Activated effector memory CD4-positive, alpha-beta T cell treated with Interleukin-2 at 50 U/mL for 16 hours (primary cell): ENCODE results near the gene LDLRAD3.

Experiments used
- DNase-seq: peaks from one replicate; pipeline ENCODE4 v3.0.0-alpha.2; 2020

LDLRAD3 gene

DNA sequence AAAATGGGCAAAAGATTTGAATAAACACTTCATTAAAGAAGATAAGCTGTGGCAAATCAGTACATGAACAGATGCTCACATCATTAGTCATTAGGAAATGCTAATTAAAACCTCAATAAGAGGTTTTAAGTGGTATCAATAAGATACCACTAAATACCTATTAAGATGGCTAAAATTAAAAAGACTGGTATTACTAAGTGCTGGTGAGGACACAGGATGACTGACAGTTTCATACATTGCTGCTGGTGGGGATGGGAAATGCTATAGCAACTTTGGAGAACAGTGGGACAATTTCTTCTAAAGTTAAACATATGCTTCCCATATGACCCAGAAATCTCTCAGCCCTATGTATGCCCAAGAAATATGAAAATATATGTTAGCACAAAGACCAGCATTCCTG, 276.1 kb downstream of the LDLRAD3 start:
- DNase-seq = no peak

DNA sequence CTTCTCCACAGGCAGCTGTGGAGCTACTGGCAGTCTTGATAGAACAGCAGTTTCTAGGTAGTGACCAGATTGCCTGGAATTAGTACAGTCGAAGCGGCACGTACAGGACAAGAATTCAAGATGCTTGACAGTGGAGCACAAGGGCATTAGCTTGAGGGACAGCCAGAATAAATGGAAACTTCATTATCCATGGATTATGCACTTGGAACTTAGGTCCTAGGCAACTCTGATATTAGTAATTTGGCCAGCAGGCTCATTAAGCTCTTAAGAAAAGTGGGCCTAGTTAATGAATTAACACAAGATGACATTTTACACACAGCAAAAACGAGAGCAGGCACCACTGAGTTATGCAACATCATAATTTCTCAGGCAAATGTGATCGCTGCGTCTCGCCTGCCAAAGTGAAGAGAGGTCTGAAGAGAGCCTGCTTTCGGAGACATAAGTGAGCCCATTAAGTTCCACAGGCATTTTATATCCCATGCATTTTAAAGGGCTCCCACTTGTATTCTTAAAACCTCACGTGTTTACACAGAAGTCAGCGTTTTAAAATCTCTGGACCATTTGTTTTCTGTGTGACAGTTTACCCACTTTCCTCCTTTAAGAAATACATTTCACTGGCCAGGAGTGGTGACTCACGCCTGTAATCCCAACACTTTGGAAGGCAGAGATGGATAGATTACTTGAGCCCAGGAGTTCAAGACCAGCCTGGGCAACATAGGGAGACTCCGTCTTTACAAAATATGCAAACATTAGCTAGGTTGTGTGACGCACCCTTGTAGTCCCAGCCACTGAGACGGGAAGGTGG, 279.2 kb downstream of the LDLRAD3 start:
- DNase-seq = no peak

DNA sequence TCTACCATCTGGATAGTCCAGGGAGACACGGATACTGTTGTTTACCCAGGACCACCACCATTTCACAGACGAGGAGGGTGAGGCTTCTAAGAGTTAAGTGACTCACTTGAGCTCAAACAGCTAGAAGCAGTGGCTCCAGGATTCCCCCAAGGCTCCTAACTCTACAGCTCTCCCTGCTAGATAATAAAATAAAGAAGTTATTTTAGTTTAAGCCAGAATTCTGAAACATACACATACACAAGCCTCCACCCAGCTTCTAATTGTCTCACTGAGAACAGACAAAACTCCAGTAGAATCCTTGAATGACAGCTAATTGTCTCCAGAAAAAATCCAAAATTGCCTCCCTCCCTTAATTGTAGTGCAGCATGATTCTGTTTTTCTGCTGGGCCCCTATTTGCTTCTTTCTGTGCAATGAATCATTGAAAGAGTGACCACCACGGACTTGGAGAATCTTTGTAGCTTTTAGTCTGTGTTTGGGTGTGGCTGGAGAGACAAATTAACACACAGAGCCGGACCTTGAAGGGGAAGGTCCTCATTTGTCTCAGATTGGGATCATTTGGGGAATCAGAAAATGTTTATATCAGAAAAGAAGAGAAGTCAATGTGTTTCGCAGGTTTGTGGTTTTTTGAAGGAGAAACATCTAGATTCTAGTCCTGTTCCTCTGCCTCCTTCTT, 280.5 kb downstream of the LDLRAD3 start:
- no peak for DNase-seq

DNA sequence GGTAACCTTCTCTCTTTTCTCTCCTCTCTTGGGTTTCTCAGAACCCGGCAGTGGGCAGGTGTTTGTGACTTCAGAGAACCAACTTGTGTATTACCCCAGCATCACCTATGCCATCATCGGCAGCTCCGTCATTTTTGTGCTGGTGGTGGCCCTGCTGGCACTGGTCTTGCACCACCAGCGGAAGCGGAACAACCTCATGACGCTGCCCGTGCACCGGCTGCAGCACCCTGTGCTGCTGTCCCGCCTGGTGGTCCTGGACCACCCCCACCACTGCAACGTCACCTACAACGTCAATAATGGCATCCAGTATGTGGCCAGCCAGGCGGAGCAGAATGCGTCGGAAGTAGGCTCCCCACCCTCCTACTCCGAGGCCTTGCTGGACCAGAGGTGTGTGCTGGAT, 283.2 kb downstream of the LDLRAD3 start:
- no peak for DNase-seq

DNA sequence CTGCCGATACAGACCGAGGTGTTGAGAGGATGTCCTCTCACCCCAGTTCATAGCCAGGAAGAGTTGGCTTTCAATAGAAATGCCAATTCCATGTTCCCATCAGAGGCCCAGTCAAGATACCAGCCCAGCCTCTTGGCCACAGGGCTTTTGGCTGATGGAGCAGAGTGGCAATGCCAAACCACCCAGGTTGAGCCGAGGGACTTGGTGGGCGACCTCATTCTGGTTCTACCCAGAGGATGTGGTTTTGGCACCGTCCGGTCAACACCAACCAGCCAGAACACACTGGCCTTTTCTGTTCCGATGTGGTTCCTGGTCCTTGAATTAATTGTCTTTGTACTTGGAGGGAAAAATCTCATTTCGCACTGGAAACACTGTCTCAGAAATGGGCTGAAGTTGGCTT, 284.8 kb downstream of the LDLRAD3 start:
- DNase-seq = no peak

DNA sequence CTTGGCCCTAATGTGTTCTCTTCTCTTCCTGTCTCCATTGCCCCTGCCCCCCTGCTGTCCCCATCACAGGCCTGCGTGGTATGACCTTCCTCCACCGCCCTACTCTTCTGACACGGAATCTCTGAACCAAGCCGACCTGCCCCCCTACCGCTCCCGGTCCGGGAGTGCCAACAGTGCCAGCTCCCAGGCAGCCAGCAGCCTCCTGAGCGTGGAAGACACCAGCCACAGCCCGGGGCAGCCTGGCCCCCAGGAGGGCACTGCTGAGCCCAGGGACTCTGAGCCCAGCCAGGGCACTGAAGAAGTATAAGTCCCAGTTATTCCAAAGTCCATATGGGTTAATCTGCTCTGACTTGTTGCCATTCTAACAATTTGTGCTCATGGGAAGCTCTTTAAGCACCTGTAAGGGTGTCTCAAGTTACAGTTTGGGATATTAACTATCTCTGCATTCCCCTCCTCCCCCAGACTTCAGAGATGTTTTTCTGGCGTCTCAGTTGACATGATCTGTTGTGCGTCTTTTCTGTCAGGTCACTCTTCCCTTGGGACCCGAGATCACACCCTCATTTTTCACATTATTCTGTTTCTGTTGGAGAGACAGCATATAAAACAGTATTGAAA, 285.3 kb downstream of the LDLRAD3 start:
- no peak for DNase-seq

DNA sequence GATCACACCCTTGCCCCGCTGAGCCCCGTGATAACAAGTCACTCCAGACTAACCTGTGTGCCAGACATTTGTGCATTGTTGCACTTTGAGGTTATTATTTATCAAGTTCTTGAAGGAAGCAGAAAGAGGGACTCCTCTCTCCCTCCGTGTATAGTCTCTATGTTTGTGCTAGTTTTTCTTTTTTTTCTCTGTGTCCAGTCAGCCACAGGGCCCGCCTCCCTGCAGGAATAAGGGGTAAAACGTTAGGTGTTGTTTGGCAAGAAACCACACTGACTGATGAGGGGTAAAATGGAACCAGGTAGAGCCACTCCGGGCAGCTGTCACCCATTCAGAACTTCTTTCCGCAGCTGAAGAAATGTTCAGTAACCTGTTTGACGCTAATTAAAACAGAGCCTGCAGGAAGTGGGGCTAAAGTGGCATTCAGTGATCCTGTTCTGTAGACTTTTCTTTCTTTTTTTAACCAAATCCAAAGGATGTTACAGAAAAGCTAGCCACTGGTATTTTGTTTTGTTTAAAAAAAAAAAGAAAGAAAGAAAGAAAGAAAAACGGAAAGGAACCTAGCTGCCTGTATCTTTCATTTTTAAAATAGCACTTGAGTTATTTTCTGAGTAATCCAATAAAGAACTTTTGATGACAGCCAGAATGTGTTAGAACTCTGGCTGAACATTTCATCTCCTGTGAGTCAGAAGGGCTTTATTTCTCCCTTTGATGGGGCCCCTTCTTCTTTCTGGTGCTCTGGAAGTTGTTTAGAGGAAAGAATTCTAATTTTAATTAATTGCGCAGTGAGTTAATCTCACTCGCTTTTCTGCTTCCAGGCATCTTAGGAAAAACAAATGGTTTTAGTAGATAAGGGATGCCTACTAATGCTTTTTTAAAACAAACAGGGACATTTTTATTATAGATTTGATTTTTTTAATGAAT, 287.2 kb downstream of the LDLRAD3 start:
- no peak for DNase-seq

DNA sequence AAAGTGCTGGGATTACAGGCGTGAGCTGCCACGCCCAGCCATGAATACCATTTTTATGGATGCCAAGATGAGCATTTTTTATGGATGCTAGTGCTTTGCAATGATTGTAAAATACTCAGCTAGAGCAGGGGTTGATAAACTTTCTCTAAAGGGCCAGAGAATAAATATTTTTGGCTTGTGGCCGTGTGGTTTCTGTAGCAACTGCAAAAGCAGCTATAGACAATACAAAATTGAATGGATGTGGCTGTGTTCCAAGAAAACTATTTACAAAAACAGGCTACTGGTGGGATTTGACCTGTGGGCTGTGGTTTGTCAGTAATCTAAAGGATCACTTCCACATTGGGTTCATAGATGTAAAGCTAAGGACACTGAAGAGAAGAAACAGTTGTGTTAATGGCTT, 289.3 kb downstream of the LDLRAD3 start:
- DNase-seq = no peak

DNA sequence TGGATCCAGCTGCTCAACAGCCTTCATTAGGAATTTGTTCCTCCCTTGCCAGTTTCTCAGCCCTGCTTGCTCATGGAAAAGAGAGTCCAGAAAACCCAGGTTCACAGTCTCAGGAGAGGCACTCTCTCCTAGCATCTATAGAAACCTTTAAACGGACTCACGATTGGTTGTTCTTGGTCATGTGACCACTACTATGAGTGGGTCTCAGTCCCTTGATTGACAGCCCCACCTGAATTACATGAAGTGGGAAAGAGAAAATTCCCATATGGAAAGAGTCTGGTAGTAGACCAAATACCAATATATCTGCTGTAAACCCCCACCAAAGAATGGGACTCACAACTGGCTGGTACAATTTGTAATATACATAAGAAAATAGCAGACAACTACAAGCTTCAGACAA, 291.0 kb downstream of the LDLRAD3 start:
- no peak for DNase-seq

DNA sequence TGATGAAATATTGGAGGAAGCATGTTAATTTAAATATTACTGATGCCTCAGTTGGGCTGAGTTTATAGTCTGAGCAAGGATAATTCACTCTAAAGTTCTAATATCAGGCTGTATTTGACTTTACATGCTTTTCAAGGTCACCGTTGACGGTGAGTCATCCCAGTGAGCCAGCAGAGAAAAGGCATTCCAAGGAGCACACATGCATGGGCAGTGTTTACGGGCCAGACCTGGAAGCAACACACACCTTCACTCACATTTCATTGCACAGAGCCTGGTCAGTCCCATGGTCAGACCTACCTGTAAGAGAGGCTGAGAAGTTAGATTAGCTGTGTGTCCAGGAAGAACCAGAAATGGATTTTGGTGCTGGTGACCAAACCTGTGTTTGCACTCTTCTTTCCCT, 291.9 kb downstream of the LDLRAD3 start:
- no peak for DNase-seq

DNA sequence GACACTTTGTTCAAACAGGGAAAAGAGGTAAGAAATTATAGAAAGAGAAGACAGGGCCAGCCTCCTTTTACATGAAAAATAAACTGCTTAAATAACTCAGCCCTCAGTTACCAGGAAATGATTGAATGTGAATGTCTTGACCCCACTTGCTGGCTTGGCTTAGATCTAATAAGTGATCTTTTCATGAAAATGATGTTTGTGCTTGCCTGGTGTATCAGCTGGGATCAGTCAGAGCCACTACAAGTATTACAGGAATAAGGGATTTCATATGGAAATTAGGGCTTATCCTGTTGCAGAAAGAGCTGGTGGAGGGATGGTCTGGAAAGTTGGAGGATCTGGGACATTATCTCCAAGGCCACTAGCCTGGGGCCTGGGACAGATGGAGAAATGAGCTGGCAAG, 293.5 kb downstream of the LDLRAD3 start:
- DNase-seq = no peak

DNA sequence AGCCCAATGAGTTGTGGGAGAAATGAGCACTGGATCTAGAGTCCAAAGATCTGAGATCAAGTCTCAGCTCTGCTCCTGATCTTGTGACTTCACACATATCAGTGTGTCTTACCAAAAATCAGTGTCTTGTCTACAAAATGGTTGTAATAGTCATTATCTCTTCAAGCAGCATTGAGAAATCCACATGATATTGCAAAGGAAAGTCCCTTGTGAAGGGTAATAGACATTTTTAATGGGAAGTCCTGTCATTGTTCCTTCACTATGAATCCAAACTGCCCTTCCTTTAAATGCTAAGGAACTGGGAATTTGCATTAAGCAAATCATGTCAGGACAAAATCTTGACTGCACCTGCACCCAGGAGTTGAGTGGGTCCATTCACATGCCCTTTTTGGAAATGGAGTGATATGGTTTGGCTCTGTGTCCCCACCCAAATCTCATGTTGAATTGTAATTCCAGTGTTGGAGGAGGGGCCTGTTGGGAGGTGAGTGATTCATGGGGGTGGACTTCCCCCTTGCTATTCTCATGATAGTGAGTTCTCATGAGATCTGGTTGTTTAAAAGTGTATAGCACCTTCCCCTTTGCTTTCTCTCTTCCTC, 294.3 kb downstream of the LDLRAD3 start:
- no peak for DNase-seq

DNA sequence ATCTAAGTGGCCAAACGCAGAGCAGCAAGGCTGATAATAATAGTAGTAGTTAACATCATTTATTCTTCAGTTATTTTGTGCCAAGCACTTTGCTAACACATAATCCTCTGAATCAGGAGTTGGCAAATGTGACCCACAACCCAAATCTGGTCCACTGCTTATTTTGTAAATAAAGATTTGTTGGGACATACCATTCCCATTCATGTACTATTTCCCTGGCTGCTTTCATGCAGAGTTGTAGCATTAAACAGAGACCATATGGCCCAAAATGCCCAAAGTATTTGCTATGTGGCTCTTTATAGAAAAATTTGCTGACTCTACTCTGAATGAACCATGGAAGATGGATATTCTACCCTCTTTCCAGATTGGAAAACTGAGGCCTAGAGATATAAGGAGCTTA, 295.0 kb downstream of the LDLRAD3 start:
- DNase-seq = no peak

DNA sequence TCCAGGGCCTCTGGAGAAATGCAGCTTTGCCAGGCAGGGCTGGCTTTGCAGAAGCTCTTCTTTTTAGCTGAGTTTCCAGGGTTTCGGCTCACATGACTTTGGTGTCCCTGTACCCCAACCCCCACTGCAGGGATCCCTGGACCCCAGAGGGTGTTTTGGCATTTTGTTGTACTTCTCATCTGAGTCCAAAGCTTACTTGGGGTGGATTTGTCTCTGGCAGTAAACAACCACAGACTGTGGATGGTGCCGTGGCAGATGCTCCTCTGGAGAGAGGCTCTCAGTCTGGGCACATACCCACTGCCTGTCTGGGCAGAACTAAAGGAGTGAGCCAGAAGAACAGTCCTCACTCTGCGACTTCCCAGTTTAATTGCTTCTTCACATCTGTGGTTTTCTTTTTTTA, 295.8 kb downstream of the LDLRAD3 start:
- no peak for DNase-seq

DNA sequence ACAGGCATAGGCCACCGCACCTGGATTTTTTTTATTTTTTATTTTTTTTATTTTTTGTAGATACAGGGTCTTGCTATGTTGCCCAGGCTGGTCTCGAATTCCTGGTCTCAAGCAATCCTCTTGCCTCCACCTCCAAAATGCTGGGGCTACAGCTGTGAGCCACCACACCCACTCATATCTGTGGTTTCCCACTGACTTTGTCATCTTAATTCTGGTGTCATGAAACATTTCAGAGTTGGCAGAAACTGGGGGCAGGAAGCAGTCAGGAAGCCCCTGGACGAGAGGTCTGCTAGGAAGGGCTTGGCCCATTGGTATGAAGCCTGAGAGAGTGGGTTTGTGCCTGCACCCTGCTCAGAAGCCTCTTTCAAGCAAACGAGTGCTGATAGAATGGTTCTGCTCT, 296.3 kb downstream of the LDLRAD3 start:
- DNase-seq = no peak

DNA sequence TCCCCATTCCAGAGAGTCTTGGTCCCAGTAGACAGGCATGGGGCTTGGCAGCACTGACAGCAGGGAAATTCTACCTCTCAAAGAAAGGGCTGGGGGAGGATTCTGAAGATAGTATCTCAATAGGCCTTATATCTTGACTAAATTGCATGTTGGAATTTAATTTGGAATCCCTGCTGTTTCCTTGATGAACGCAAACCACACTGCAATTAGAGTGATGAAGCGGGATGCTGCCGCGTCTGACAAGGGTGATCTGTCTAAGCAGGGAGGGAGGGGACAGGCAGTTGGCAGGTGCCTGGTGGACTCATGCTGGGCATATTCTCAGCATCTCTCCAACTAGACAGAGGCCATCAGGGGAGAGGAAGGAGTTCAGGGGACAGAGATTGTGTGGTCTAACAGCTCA, 296.9 kb downstream of the LDLRAD3 start:
- DNase-seq = no peak

DNA sequence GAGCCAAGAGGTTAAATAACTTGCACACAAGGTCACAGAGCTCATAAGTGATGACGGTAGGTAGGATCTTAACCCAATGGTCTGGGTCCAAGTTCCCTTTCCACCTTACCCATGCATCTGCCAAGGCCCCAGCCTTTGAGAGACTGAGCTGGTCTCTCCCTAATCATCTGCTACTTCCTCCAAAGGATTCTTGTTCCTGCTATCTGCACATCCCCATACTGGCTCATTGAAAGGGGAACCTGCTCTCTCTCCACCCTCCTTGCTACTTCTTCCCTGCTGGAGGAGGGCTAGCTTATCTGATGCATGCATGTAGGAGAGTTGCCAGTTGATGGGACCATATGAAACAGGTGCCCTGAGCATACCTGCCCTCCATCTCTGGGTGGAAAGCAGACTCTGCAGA, 297.6 kb downstream of the LDLRAD3 start:
- no peak for DNase-seq

DNA sequence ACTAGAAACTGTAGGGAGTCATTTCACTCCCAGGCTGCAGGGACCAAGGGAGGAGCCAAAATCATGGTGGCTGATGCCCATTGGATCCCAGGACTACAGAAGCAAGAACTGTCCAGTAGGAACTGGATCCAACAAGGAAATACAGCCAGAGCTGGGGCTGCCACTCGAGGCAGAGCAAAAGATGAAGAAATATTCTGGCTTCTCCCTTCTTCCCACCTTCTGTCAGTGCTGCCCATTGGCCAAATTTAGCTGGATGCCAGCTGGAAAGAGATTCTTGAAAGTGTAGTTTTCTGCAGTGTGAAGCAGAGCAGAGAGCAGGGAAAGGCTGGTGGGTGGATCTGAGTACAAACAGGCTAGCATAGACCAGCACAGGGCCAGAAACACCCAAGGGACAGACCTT, 299.8 kb downstream of the LDLRAD3 start:
- no peak for DNase-seq

DNA sequence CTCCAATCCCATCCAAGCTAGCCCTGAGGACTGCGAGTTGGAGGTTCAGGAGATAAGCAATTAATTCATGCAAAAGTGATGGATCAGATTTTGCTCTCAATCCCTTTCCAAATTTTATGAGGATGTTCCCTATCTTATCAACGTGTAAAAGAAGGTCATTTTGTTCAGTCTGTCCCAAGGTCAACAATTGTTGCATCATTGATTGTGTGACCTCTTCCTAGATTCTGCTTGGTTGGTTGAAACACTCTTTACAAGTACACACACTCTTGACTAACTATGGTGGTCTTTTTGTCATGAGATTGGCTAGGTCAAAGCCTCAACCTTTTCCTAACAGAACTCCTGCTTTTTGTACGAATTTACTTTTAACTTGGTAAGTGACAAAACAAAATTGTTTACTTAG, 303.6 kb downstream of the LDLRAD3 start:
- DNase-seq = no peak

DNA sequence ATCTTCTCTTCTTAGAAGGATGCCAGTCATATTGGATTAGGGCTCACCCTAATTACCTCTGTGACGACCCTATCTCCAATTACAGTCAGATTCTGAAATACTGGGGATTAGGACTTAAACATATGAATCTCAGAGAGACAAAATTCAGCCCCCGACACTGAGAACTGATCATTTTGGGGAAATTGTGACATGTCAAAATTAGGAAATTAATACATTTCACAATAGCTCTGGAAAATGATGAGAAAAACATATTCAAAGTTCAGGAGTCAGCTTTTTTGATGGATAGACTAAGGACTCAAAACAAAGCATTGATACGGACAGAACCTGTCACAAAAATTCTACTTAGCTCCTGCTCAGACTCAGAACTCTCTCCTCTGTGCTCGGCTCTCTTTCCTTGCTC, 304.6 kb downstream of the LDLRAD3 start:
- DNase-seq = no peak

DNA sequence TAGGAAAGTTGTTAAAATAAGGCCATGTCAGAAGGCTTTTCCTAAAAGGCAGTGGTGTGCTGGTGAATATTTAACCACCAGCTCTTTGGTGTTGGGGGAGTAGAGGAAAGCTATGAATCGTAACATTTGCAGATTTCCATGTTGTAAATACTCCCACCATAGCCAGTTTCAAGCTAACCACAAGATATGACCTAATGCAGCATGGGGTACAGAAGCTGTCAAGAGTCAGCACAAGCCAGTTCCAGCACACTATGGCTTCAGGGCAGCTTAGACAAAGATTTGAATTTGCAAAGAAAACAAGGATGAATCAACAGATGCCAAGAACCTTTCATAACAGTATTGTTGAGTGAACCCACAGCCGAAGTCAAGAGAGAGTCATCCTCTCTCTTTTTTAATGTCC, 305.4 kb downstream of the LDLRAD3 start:
- no peak for DNase-seq

DNA sequence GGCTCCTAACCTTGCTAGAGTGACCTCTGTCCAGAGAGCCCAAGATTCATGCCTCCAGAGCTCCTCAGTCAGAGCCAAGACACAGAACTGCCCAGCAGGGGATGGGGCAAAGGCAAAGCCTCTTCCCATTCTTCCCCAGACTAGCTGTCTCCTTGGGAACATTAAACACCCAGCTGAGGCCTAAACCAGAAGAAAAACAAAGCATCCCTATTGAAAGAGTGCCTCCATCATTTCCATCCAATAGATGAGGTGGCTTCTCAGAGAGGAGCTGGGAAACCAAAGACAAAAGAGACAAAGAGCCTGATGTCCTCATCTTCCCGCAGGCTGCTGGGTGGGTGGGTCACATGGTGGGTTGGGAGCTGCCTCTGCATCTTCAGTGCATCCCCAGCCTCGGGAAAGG, 308.0 kb downstream of the LDLRAD3 start:
- DNase-seq = no peak

DNA sequence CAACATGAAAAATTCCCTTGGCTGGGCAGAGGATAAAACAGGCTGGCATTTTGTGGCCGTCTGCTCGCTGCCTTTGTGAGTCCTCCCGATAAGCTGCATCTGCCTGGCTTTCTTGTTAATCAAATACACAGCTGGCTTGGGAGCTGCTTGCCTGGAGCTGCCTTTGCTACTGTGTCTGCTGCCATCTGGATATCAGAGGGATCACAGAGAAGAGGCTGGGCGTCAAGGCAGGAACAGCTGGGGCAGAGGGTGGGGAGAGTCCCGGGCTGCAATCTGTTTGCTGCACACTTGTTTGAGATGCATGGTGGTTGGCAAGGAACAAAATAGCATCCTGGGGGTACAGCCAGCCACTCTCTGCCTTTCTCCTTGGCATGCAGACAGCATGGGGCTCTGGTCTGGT, 309.4 kb downstream of the LDLRAD3 start:
- no peak for DNase-seq
